ENCODE data around the gene BCO2.

DNA sequence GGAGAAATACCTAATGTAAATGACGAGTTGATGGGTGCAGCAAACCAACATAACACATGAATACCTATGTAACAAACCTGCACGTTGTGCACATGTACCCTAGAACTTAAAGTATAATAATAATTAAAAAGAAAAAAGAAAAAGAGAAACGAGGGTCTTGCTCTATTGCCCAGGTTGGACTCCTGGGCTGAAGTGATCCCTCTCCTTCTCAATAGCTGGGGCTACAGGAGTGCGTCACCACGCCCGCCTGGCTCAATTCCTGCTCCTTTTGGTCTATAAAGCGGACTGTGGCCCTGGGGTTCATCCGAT is 50.4 kb downstream of the BCO2 start:
- TF ChIP-seq POLR2A (IDR thresholded peaks at IDR 0.05) (no peak), EP300 (IDR thresholded peaks at IDR 0.05) (no peak)
- TF ChIP-seq, protein P1, sequence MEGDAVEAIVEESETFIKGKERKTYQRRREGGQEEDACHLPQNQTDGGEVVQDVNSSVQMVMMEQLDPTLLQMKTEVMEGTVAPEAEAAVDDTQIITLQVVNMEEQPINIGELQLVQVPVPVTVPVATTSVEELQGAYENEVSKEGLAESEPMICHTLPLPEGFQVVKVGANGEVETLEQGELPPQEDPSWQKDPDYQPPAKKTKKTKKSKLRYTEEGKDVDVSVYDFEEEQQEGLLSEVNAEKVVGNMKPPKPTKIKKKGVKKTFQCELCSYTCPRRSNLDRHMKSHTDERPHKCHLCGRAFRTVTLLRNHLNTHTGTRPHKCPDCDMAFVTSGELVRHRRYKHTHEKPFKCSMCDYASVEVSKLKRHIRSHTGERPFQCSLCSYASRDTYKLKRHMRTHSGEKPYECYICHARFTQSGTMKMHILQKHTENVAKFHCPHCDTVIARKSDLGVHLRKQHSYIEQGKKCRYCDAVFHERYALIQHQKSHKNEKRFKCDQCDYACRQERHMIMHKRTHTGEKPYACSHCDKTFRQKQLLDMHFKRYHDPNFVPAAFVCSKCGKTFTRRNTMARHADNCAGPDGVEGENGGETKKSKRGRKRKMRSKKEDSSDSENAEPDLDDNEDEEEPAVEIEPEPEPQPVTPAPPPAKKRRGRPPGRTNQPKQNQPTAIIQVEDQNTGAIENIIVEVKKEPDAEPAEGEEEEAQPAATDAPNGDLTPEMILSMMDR (IDR thresholded peaks at IDR 0.05), result no peak
